Rectal smooth muscle tissue (tissue), 1 donor: ENCODE data around the gene ULK4.
A peak's percentile ranks its signal among the peaks of the same experiment; 100 is the strongest.

ENCODE experiments used
- H3K27ac ChIP-seq: one replicate; pipeline ENCODE4 v1.7.0; 2013; ENCODE audit warnings: low read depth, low read length, inconsistent platforms
- H3K27me3 ChIP-seq: one replicate; pipeline ENCODE4 v1.7.0; 2013; ENCODE audit warnings: low read length; ENCODE audit not compliant: control insufficient read depth, insufficient read depth
- H3K36me3 ChIP-seq: one replicate; pipeline ENCODE4 v1.7.0; 2013; ENCODE audit warnings: low read length; ENCODE audit not compliant: control insufficient read depth, insufficient read depth
- H3K4me1 ChIP-seq: one replicate; pipeline ENCODE4 v1.7.0; 2013; ENCODE audit warnings: low read length; ENCODE audit not compliant: control insufficient read depth, insufficient read depth
- H3K4me3 ChIP-seq: one replicate; pipeline ENCODE4 v1.7.0; 2013; ENCODE audit warnings: low read length
- H3K9ac ChIP-seq: one replicate; pipeline ENCODE4 v1.7.0; 2013; ENCODE audit warnings: low read length

The ULK4 gene

GRCh38 chr3:41961751-41962679 lies at the start of gene ULK4:
TSS of gene ULK4 (minus strand) at chr3:41962103. CDS start at chr3:41954759, 7,344 bp downstream.
- peak within 1 kb of the TSS; percentile 68 for H3K27ac ChIP-seq
- peak within 1 kb of the TSS; percentile 90 for H3K4me3 ChIP-seq
- H3K36me3 ChIP-seq = no peaks in the 10 kb centered on the region
- peaks cover 5% of the 10 kb centered on the region for H3K4me1 ChIP-seq
- H3K9ac ChIP-seq = no peak within 1 kb of the TSS
- no peaks in the 10 kb centered on the region for H3K27me3 ChIP-seq

- peaks cover 5% of the 10 kb centered on the region for H3K4me1 ChIP-seq
- no peaks in the 10 kb centered on the region for H3K27me3 ChIP-seq
- no peaks in the 10 kb centered on the region for H3K36me3 ChIP-seq
- H3K9ac ChIP-seq = no peak overlapping the region
- H3K27ac ChIP-seq = no peak overlapping the region
- no peak overlapping the region for H3K4me3 ChIP-seq
These were observed 48.6 kb upstream of the ULK4 start for GRCh38 chr3:42010530-42010929.

- H3K27ac ChIP-seq = no peak overlapping the region
- H3K4me1 ChIP-seq = no peaks in the 10 kb centered on the region
- no peak overlapping the region for H3K4me3 ChIP-seq
- no peaks in the 10 kb centered on the region for H3K36me3 ChIP-seq
- H3K9ac ChIP-seq = no peak overlapping the region
- H3K27me3 ChIP-seq = no peaks in the 10 kb centered on the region
These were observed 47.6 kb upstream of the ULK4 start for GRCh38 chr3:42009456-42009855.

- H3K9ac ChIP-seq = no peak overlapping the region
- H3K36me3 ChIP-seq = no peaks in the 10 kb centered on the region
These were observed 45.9 kb upstream of the ULK4 start for GRCh38 chr3:42007785-42008184.

GRCh38 chr3:42005401-42005800 lies 43.5 kb upstream of the ULK4 start:
- H3K4me3 ChIP-seq = no peak overlapping the region

More at GRCh38 chr3:42007785-42008184, 45.9 kb upstream of the ULK4 start:
- no peak overlapping the region for H3K4me3 ChIP-seq
- H3K4me1 ChIP-seq = no peaks in the 10 kb centered on the region
- H3K27me3 ChIP-seq = no peaks in the 10 kb centered on the region
- no peak overlapping the region for H3K27ac ChIP-seq

GRCh38 chr3:42002790-42003189 lies 40.9 kb upstream of the ULK4 start:
- H3K36me3 ChIP-seq = no peaks in the 10 kb centered on the region
- no peak overlapping the region for H3K9ac ChIP-seq

More at GRCh38 chr3:42005401-42005800, 43.5 kb upstream of the ULK4 start:
- H3K36me3 ChIP-seq = no peaks in the 10 kb centered on the region
- H3K9ac ChIP-seq = no peak overlapping the region
- no peaks in the 10 kb centered on the region for H3K27me3 ChIP-seq
- no peaks in the 10 kb centered on the region for H3K4me1 ChIP-seq
- no peak overlapping the region for H3K27ac ChIP-seq

GRCh38 chr3:42001777-42002176 lies 39.9 kb upstream of the ULK4 start:
- H3K27ac ChIP-seq = no peak overlapping the region
- H3K9ac ChIP-seq = no peak overlapping the region
- H3K4me3 ChIP-seq = no peak overlapping the region
- H3K27me3 ChIP-seq = no peaks in the 10 kb centered on the region
- no peaks in the 10 kb centered on the region for H3K36me3 ChIP-seq
- H3K4me1 ChIP-seq = peaks cover 13% of the 10 kb centered on the region

More at GRCh38 chr3:42002790-42003189, 40.9 kb upstream of the ULK4 start:
- Histone ChIP-seq H3K4me1 (peaks cover 6% of the 10 kb centered on the region), H3K27ac (no peak overlapping the region), H3K27me3 (no peaks in the 10 kb centered on the region), H3K4me3 (no peak overlapping the region)

GRCh38 chr3:41999909-42000308 lies 38.0 kb upstream of the ULK4 start:
- Histone ChIP-seq H3K27me3 (no peaks in the 10 kb centered on the region), H3K36me3 (no peaks in the 10 kb centered on the region), H3K9ac (no peak overlapping the region), H3K4me1 (peaks cover 13% of the 10 kb centered on the region), H3K4me3 (no peak overlapping the region), H3K27ac (no peak overlapping the region)

GRCh38 chr3:41997702-41998550 lies 36.0 kb upstream of the ULK4 start:
- Histone ChIP-seq H3K9ac (no peak overlapping the region), H3K4me1 (peaks cover 13% of the 10 kb centered on the region), H3K27ac (peak overlapping the region; percentile 56), H3K4me3 (no peak overlapping the region), H3K27me3 (no peaks in the 10 kb centered on the region), H3K36me3 (no peaks in the 10 kb centered on the region)

GRCh38 chr3:41991437-41991836 lies 29.5 kb upstream of the ULK4 start:
- Histone ChIP-seq H3K4me3 (no peak overlapping the region), H3K27me3 (no peaks in the 10 kb centered on the region), H3K9ac (no peak overlapping the region), H3K27ac (no peak overlapping the region), H3K4me1 (no peaks in the 10 kb centered on the region), H3K36me3 (no peaks in the 10 kb centered on the region)

GRCh38 chr3:41989518-41989917 lies 27.6 kb upstream of the ULK4 start:
- Histone ChIP-seq H3K36me3 (no peaks in the 10 kb centered on the region), H3K27ac (no peak overlapping the region), H3K9ac (no peak overlapping the region), H3K4me1 (no peaks in the 10 kb centered on the region), H3K4me3 (no peak overlapping the region), H3K27me3 (no peaks in the 10 kb centered on the region)

GRCh38 chr3:41987627-41988026 lies 25.7 kb upstream of the ULK4 start:
- Histone ChIP-seq H3K4me1 (no peaks in the 10 kb centered on the region), H3K27me3 (no peaks in the 10 kb centered on the region), H3K9ac (no peak overlapping the region), H3K27ac (no peak overlapping the region), H3K4me3 (no peak overlapping the region), H3K36me3 (no peaks in the 10 kb centered on the region)
